Small intestine (tissue), 7 donors: ENCODE results near the gene RFX4. TPM values are rescaled to one million over a fixed set of nuclear protein-coding genes. Genes with fewer than 3 reads are reported as not detected.
A peak's percentile ranks its signal among the peaks of the same experiment; 100 is the strongest.

Experiments used
- DNase-seq, 2 donors: peaks; one replicate each; pipeline versions ENCODE4 v3.0.0 to v3.0.0-alpha.2; 2013
- FAIRE-seq: peaks from 2 replicates; lab custom pipeline; 2012; peaks lifted over from hg19 to GRCh38; lab: Jason Lieb, UNC
- H3K27ac ChIP-seq, 3 donors: one replicate each; pipeline ENCODE4 v1.5.1; 2013; ENCODE audit warnings: low read length in 2 of 3, mild to moderate bottlenecking in 2 of 3, control low read depth in 1 of 3, inconsistent platforms in 1 of 3, low read depth in 1 of 3, moderate library complexity in 1 of 3
- H3K27me3 ChIP-seq, 3 donors: one replicate each; pipeline ENCODE4 v1.6.1; 2013; ENCODE audit warnings: low read length in 3 of 3, inconsistent platforms in 1 of 3; ENCODE audit not compliant: control insufficient read depth in 3 of 3, insufficient read depth in 3 of 3
- H3K36me3 ChIP-seq, 3 donors: one replicate each; pipeline ENCODE4 v1.6.1; 2013; ENCODE audit warnings: low read length in 3 of 3, inconsistent platforms in 1 of 3, low read depth in 1 of 3, mild to moderate bottlenecking in 1 of 3, moderate library complexity in 1 of 3; ENCODE audit not compliant: control insufficient read depth in 3 of 3, insufficient read depth in 2 of 3
- H3K4me1 ChIP-seq, 3 donors: one replicate each; pipeline ENCODE4 v1.6.1; 2013; ENCODE audit warnings: low read length in 2 of 3, inconsistent platforms in 1 of 3, low read depth in 1 of 3, mild to moderate bottlenecking in 1 of 3, moderate library complexity in 1 of 3; ENCODE audit not compliant: control insufficient read depth in 3 of 3, insufficient read depth in 2 of 3
- H3K4me3 ChIP-seq, 3 donors: one replicate each; pipeline ENCODE4 v1.5.1; 2013; ENCODE audit warnings: low read length in 3 of 3, control low read depth in 1 of 3, inconsistent platforms in 1 of 3, low read depth in 1 of 3, mild to moderate bottlenecking in 1 of 3, moderate library complexity in 1 of 3
- H3K9me3 ChIP-seq, 2 donors: one replicate each; pipeline ENCODE4 v1.6.1; 2013; ENCODE audit warnings: low read depth in 1 of 2, low read length in 1 of 2; ENCODE audit not compliant: control insufficient read depth in 2 of 2, insufficient read depth in 1 of 2
- WGBS, 3 donors: extraction: QIAGEN DNeasy Blood & Tissue Kit; methylation state at CpG; one replicate each; pipeline ENCODE4 v1.1.7; 2013; 5-methylcytosine and 5-hydroxymethylcytosine counted together
- polyA plus RNA-seq, 4 donors: library from polyadenylated mRNA; stranded (reverse) in 3 of 4; unstranded in 1 of 4; fragments of 200-250 nt in 3 of 4; fragments of 120-200 nt in 1 of 4; gene quantifications; one replicate each; pipeline versions ENCODE4 v1.2.1 to v1.2.3, GENCODE V29; 2013
- donor health status: healthy with polysubstance abuse.
- donor health status: control.
- donor health status: control.
- donor health status: Bipolar disorder and iron deficiency.
- donor health status: healthy.

RFX4 gene
- polyA plus RNA-seq, 4 donors = 0.03 to 0.09 TPM; not detected in 2

GRCh38 chr12:106753526-106753925, 170.7 kb downstream of the RFX4 start:
- Histone ChIP-seq H3K27ac (no peak overlapping the region), H3K4me1 (no peaks in the 10 kb centered on the region), H3K27me3 (no peaks in the 10 kb centered on the region), H3K36me3 (no peaks in the 10 kb centered on the region), H3K9me3 (peaks cover 0 to 6% of the 10 kb centered on the region in 2 donors), H3K4me3 (no peak overlapping the region)
- no peak for DNase-seq
- 72 to 90% (median 79%) methylated on average over 7 of the region's 7 CpGs for WGBS, 3 donors
- no peak for FAIRE-seq

- no peak for DNase-seq
- Histone ChIP-seq H3K27me3 (no peaks in the 10 kb centered on the region), H3K27ac (no peak overlapping the region), H3K9me3 (peaks cover 0 to 6% of the 10 kb centered on the region in 2 donors), H3K4me3 (no peak overlapping the region), H3K4me1 (peaks cover 0 to 3% (median 0%) of the 10 kb centered on the region in 3 donors), H3K36me3 (no peaks in the 10 kb centered on the region)
- no peak for FAIRE-seq
- WGBS, 3 donors = 96 to 100% (median 100%) methylated on average over 1 of the region's 1 CpG
Measured at GRCh38 chr12:106754331-106754730, 171.5 kb downstream of the RFX4 start.

- no peaks in the 10 kb centered on the region for H3K9me3 ChIP-seq
- no peak for FAIRE-seq
- H3K27me3 ChIP-seq = no peaks in the 10 kb centered on the region
- peaks cover 0 to 4% (median 0%) of the 10 kb centered on the region in 3 donors for H3K4me1 ChIP-seq
- H3K4me3 ChIP-seq = no peak overlapping the region
- H3K36me3 ChIP-seq = no peaks in the 10 kb centered on the region
- H3K27ac ChIP-seq = peak overlapping the region in 1 of 3 donors; percentile 20
- 44 to 67% (median 52%) methylated on average over 6 of the region's 6 CpGs for WGBS, 3 donors
- peak in 1 of 2 donors; percentile 10 for DNase-seq
Measured at GRCh38 chr12:106757623-106758348, 175.0 kb downstream of the RFX4 start.

GRCh38 chr12:106758349-106759110, 175.7 kb downstream of the RFX4 start:
- Histone ChIP-seq H3K27ac (peak overlapping the region in 1 of 3 donors; percentile 50), H3K4me3 (no peak overlapping the region), H3K36me3 (no peaks in the 10 kb centered on the region), H3K27me3 (no peaks in the 10 kb centered on the region), H3K9me3 (no peaks in the 10 kb centered on the region), H3K4me1 (peaks cover 0 to 4% (median 0%) of the 10 kb centered on the region in 3 donors)
- DNase-seq = peak; percentile 16 to 87
- 24 to 68% (median 37%) methylated on average over 7 of the region's 7 CpGs for WGBS, 3 donors
- FAIRE-seq = no peak

- no peaks in the 10 kb centered on the region for H3K9me3 ChIP-seq
- FAIRE-seq (no peak), DNase-seq (no peak)
- H3K4me3 ChIP-seq = no peak overlapping the region
- no peaks in the 10 kb centered on the region for H3K36me3 ChIP-seq
- 86 to 93% (median 88%) methylated on average over 7 of the region's 7 CpGs for WGBS, 3 donors
- peaks cover 0 to 4% (median 0%) of the 10 kb centered on the region in 3 donors for H3K4me1 ChIP-seq
- H3K27ac ChIP-seq = peak overlapping the region in 1 of 3 donors; percentile 46
- no peaks in the 10 kb centered on the region for H3K27me3 ChIP-seq
Measured at GRCh38 chr12:106759526-106760183, 176.9 kb downstream of the RFX4 start.

GRCh38 chr12:106760184-106760531, 177.4 kb downstream of the RFX4 start:
- FAIRE-seq (no peak), DNase-seq (no peak)
- Histone ChIP-seq H3K36me3 (no peaks in the 10 kb centered on the region), H3K27ac (peak overlapping the region in 1 of 3 donors; percentile 46), H3K4me1 (peaks cover 0 to 4% (median 0%) of the 10 kb centered on the region in 3 donors), H3K27me3 (no peaks in the 10 kb centered on the region), H3K9me3 (no peaks in the 10 kb centered on the region), H3K4me3 (no peak overlapping the region)
- WGBS, 3 donors = 32 to 70% (median 57%) methylated on average over 2 of the region's 2 CpGs

- H3K27me3 ChIP-seq = peaks cover 0 to 3% (median 0%) of the 10 kb centered on the region in 3 donors
- FAIRE-seq = no peak
- no peaks in the 10 kb centered on the region for H3K36me3 ChIP-seq
- no peaks in the 10 kb centered on the region for H3K9me3 ChIP-seq
- H3K27ac ChIP-seq = no peak overlapping the region
- no peak overlapping the region for H3K4me3 ChIP-seq
- H3K4me1 ChIP-seq = peaks cover 0 to 2% (median 0%) of the 10 kb centered on the region in 3 donors
- DNase-seq = no peak
Measured at GRCh38 chr12:106764220-106764619, 181.4 kb downstream of the RFX4 start.

GRCh38 chr12:106764738-106765137, 181.9 kb downstream of the RFX4 start:
- no peak for FAIRE-seq
- peaks cover 0 to 3% (median 0%) of the 10 kb centered on the region in 3 donors for H3K27me3 ChIP-seq
- H3K4me3 ChIP-seq = no peak overlapping the region
- H3K36me3 ChIP-seq = no peaks in the 10 kb centered on the region
- DNase-seq = no peak
- no peak overlapping the region for H3K27ac ChIP-seq
- no peaks in the 10 kb centered on the region for H3K9me3 ChIP-seq
- WGBS, 3 donors = 84 to 95% (median 85%) methylated on average over 3 of the region's 3 CpGs
- H3K4me1 ChIP-seq = no peaks in the 10 kb centered on the region
